H9 (cell line): ENCODE results near the gene LBX2. TPM values are rescaled to one million over a fixed set of nuclear protein-coding genes. Genes with fewer than 3 reads are reported as not detected.

Experiments
- DNase-seq: peaks from one replicate; pipeline ENCODE4 v3.0.0-alpha.2; 2017
- H2AFZ ChIP-seq: one replicate; pipeline ENCODE4 v1.6.1; 2013; ENCODE audit warnings: mild to moderate bottlenecking, low read length, control low read depth, moderate library complexity
- H2AK5ac ChIP-seq: 2 replicates; pipeline ENCODE4 v1.6.1; 2013; ENCODE audit warnings: low read length, control low read depth, mixed read lengths; ENCODE audit not compliant: insufficient read length
- H2BK120ac ChIP-seq: one replicate; pipeline ENCODE4 v1.6.1; 2013; ENCODE audit warnings: low read depth, mild to moderate bottlenecking, low read length, control low read depth, inconsistent platforms; ENCODE audit not compliant: poor library complexity, severe bottlenecking
- H2BK12ac ChIP-seq: 2 replicates; pipeline ENCODE4 v1.6.1; 2013; ENCODE audit warnings: low read length, control low read depth, mixed read lengths, low read depth; ENCODE audit not compliant: insufficient read length
- H2BK15ac ChIP-seq: 2 replicates; pipeline ENCODE4 v1.6.1; 2013; ENCODE audit warnings: low read depth, low read length, control low read depth
- H2BK20ac ChIP-seq: one replicate; pipeline ENCODE4 v1.6.1; 2013; ENCODE audit warnings: low read depth, mild to moderate bottlenecking, low read length, control low read depth, inconsistent platforms; ENCODE audit not compliant: poor library complexity, severe bottlenecking
- H2BK5ac ChIP-seq: 2 replicates; pipeline ENCODE4 v1.6.1; 2013; ENCODE audit warnings: low read length, control low read depth, mixed read lengths; ENCODE audit not compliant: insufficient read length
- H3K14ac ChIP-seq: 2 replicates; pipeline ENCODE4 v1.6.1; 2013; ENCODE audit warnings: low read length, control low read depth; ENCODE audit not compliant: insufficient read depth
- H3K18ac ChIP-seq: 2 replicates; pipeline ENCODE4 v1.6.1; 2013; ENCODE audit warnings: low read depth, mild to moderate bottlenecking, mixed read lengths, low read length, control low read depth; ENCODE audit not compliant: insufficient read length
- H3K23ac ChIP-seq: 2 replicates; pipeline ENCODE4 v1.6.1; 2013; ENCODE audit warnings: low read length, control low read depth, mixed read lengths, low read depth; ENCODE audit not compliant: insufficient read length
- H3K23me2 ChIP-seq: 2 replicates; pipeline ENCODE4 v1.6.1; 2013; ENCODE audit warnings: low read depth, mild to moderate bottlenecking, mixed read lengths, low read length, control low read depth; ENCODE audit not compliant: insufficient read length, poor library complexity, severe bottlenecking
- H3K27ac ChIP-seq: 2 replicates; pipeline ENCODE4 v1.5.1; 2013; ENCODE audit warnings: low read length, control low read depth, mixed read lengths, low read depth; ENCODE audit not compliant: insufficient read length
- H3K27me3 ChIP-seq: 2 replicates; pipeline ENCODE4 v1.6.1; 2013; ENCODE audit warnings: low read length, control low read depth, inconsistent platforms; ENCODE audit not compliant: insufficient read depth
- H3K4ac ChIP-seq: 2 replicates; pipeline ENCODE4 v1.6.1; 2013; ENCODE audit warnings: low read depth, mild to moderate bottlenecking, control low read depth, inconsistent platforms, low read length, moderate library complexity
- H3K4me1 ChIP-seq: 2 replicates; pipeline ENCODE4 v1.6.1; 2013; ENCODE audit warnings: low read length, control low read depth, inconsistent platforms; ENCODE audit not compliant: insufficient read depth
- H3K4me2 ChIP-seq: 2 replicates; pipeline ENCODE4 v1.6.1; 2013; ENCODE audit warnings: low read length, control low read depth, mixed read lengths; ENCODE audit not compliant: insufficient read length, insufficient read depth
- H3K56ac ChIP-seq: 2 replicates; pipeline ENCODE4 v1.6.1; 2013; ENCODE audit warnings: low read depth, mild to moderate bottlenecking, mixed read lengths, low read length, control low read depth; ENCODE audit not compliant: insufficient read length
- H3K79me1 ChIP-seq: 2 replicates; pipeline ENCODE4 v1.6.1; 2013; ENCODE audit warnings: low read depth, mild to moderate bottlenecking, moderate library complexity, low read length, control low read depth, inconsistent platforms; ENCODE audit not compliant: insufficient read depth, poor library complexity, severe bottlenecking
- H3K79me2 ChIP-seq: 2 replicates; pipeline ENCODE4 v1.6.1; 2013; ENCODE audit warnings: low read length, control low read depth, inconsistent platforms; ENCODE audit not compliant: insufficient read depth
- H3K9ac ChIP-seq: 2 replicates; pipeline ENCODE4 v1.6.1; 2013; ENCODE audit warnings: low read length, control low read depth, mixed read lengths; ENCODE audit not compliant: insufficient read length; ENCODE audit errors: extremely low read depth
- H3K9me3 ChIP-seq: one replicate; pipeline ENCODE4 v1.6.1; 2013; ENCODE audit warnings: low read depth, low read length, inconsistent platforms; ENCODE audit not compliant: control insufficient read depth
- H3T11ph ChIP-seq: one replicate; pipeline ENCODE4 v1.6.1; 2013; ENCODE audit warnings: mild to moderate bottlenecking, low read length, control low read depth, inconsistent platforms
- H4K20me1 ChIP-seq: one replicate; pipeline ENCODE4 v1.6.1; 2013; ENCODE audit not compliant: control insufficient read depth, insufficient read length, insufficient read depth
- H4K5ac ChIP-seq: 2 replicates; pipeline ENCODE4 v1.6.1; 2013; ENCODE audit warnings: low read depth, mild to moderate bottlenecking, mixed read lengths, low read length, control low read depth; ENCODE audit not compliant: insufficient read length
- H4K8ac ChIP-seq: replicated peaks from 2 replicates; pipeline ENCODE4 v1.6.1; 2013; ENCODE audit warnings: low read length, control low read depth, mixed read lengths, low read depth; ENCODE audit not compliant: insufficient read length
- H4K91ac ChIP-seq: 2 replicates; pipeline ENCODE4 v1.6.1; 2013; ENCODE audit warnings: low read depth, mild to moderate bottlenecking, moderate library complexity, mixed read lengths, low read length, control low read depth; ENCODE audit not compliant: insufficient read length
- H3K27ac Mint-ChIP-seq, 3 experiments: 2 replicates in 2 of 3; 3 replicates in 1 of 3; pipeline ENCODE4 v1.8.0; 2020 to 2021; ENCODE audit warnings: mixed read lengths in 3 of 3, mild to moderate bottlenecking in 1 of 3, moderate library complexity in 1 of 3
- H3K27me3 Mint-ChIP-seq: 2 replicates; pipeline ENCODE4 v1.8.0; 2021; ENCODE audit warnings: low read depth, mild to moderate bottlenecking, moderate library complexity, mixed read lengths
- H3K36me3 Mint-ChIP-seq, 3 experiments: 2 replicates in 2 of 3; 3 replicates in 1 of 3; pipeline ENCODE4 v1.8.0; 2020 to 2021; ENCODE audit warnings: low read depth in 3 of 3, mixed read lengths in 3 of 3; ENCODE audit not compliant: insufficient read depth in 1 of 3
- H3K4me1 Mint-ChIP-seq, 2 experiments: 2 replicates each; pipeline ENCODE4 v1.8.0; 2020; ENCODE audit warnings: mixed read lengths in 2 of 2
- H3K4me3 Mint-ChIP-seq, 2 experiments: 2 replicates in 1 of 2; 3 replicates in 1 of 2; pipeline ENCODE4 v1.8.0; 2020 to 2021; ENCODE audit warnings: mild to moderate bottlenecking in 2 of 2, mixed read lengths in 2 of 2, moderate library complexity in 1 of 2
- H3K9me3 Mint-ChIP-seq, 2 experiments: 2 replicates in 1 of 2; 3 replicates in 1 of 2; pipeline ENCODE4 v1.8.0; 2020; ENCODE audit warnings: mild to moderate bottlenecking in 2 of 2, mixed read lengths in 2 of 2, moderate library complexity in 1 of 2
- WGBS: extraction: QIAGEN DNeasy Blood & Tissue Kit; methylation state at CpG from one replicate; pipeline ENCODE4 v1.1.7; 2013; ENCODE audit warnings: missing lambda C conversion rate, low lambda C conversion rate, mixed read lengths; ENCODE audit not compliant: insufficient read length; ENCODE audit errors: extremely low coverage; 5-methylcytosine and 5-hydroxymethylcytosine counted together
- total RNA-seq: library from RNA; stranded (reverse); gene quantifications from 2 replicates; pipeline ENCODE4 v1.2.1, GENCODE V29; 2021
- TF ChIP-seq, protein P1 (sequence below): fragments of 200-600 bp; sonication (generic); conservative IDR thresholded peaks from 3 replicates; pipeline ENCODE4 v1.8.0; 2021; ENCODE audit warnings: antibody characterized with exemption, mild to moderate bottlenecking

LBX2 gene
- total RNA-seq, 1 experiment from 2014 or later, result 1.1 TPM

GRCh38 chr2:74522516-74522915 is 23.1 kb upstream of the LBX2 start:
- Histone ChIP-seq H2AK5ac (no peak overlapping the region), H4K8ac (no peak overlapping the region), H3K79me2 (no peaks in the 10 kb centered on the region), H2BK12ac (no peak overlapping the region), H4K5ac (no peak overlapping the region), H3K18ac (no peak overlapping the region), H4K20me1 (no peaks in the 10 kb centered on the region), H2BK120ac (no peak overlapping the region), H3K9ac (no peak overlapping the region), H3K27me3 (peaks cover 26% of the 10 kb centered on the region; the same call in 1 of the 2 replicates), H3K9me3 (no peaks in the 10 kb centered on the region), H4K91ac (no peak overlapping the region), H3K23ac (no peak overlapping the region), H2BK5ac (no peak overlapping the region), H3K4me1 (no peaks in the 10 kb centered on the region), H2AFZ (no peak overlapping the region), H3K4me2 (no peak overlapping the region), H3T11ph (no peak overlapping the region), H3K4ac (no peak overlapping the region), H2BK15ac (no peak overlapping the region), H3K14ac (no peak overlapping the region), H2BK20ac (no peak overlapping the region), H3K56ac (no peak overlapping the region), H3K27ac (no peak overlapping the region), H3K23me2 (no peaks in the 10 kb centered on the region), H3K79me1 (no peaks in the 10 kb centered on the region)
- no peak for DNase-seq
- Mint-ChIP-seq H3K27ac (no peak overlapping the region), H3K9me3 (no peaks in the 10 kb centered on the region), H3K4me3 (no peak overlapping the region), H3K27me3 (peaks cover 60% of the 10 kb centered on the region), H3K4me1 (peaks cover 0 to 9% of the 10 kb centered on the region in 2 experiments; a peak in 1 of 4 replicates), H3K36me3 (peaks cover 15 to 19% (median 17%) of the 10 kb centered on the region in 3 experiments)
- TF ChIP-seq, protein P1, sequence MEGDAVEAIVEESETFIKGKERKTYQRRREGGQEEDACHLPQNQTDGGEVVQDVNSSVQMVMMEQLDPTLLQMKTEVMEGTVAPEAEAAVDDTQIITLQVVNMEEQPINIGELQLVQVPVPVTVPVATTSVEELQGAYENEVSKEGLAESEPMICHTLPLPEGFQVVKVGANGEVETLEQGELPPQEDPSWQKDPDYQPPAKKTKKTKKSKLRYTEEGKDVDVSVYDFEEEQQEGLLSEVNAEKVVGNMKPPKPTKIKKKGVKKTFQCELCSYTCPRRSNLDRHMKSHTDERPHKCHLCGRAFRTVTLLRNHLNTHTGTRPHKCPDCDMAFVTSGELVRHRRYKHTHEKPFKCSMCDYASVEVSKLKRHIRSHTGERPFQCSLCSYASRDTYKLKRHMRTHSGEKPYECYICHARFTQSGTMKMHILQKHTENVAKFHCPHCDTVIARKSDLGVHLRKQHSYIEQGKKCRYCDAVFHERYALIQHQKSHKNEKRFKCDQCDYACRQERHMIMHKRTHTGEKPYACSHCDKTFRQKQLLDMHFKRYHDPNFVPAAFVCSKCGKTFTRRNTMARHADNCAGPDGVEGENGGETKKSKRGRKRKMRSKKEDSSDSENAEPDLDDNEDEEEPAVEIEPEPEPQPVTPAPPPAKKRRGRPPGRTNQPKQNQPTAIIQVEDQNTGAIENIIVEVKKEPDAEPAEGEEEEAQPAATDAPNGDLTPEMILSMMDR, result no peak
- no CpG with 5 or more reads among the region's 3 CpGs for WGBS
